GM18508 (cell line): ENCODE measurements around the gene CDKN2A.

Source experiments
- ATAC-seq: cut with Tn5 transposase; IDR thresholded peaks from one replicate; pipeline ENCODE4 v1.9.1; 2021; ENCODE audit warnings: moderate number of reproducible peaks; ENCODE audit not compliant: insufficient read depth, unreplicated experiment

The CDKN2A gene

GRCh38 chr9:22008384-22008716, 14.2 kb upstream of the CDKN2A start:
- ATAC-seq: no peak

GRCh38 chr9:22005702-22006606, 11.8 kb upstream of the CDKN2A start:
- no peak for ATAC-seq

GRCh38 chr9:22005021-22005701, 11.0 kb upstream of the CDKN2A start:
- no peak for ATAC-seq

GRCh38 chr9:22002038-22002437, 7.8 kb upstream of the CDKN2A start:
- ATAC-seq: no peak

- no peak for ATAC-seq
Measured at GRCh38 chr9:21998026-21998425, 3.8 kb upstream of the CDKN2A start.

GRCh38 chr9:21997480-21997879, 3.3 kb upstream of the CDKN2A start:
- no peak for ATAC-seq

- no peak for ATAC-seq
Measured at GRCh38 chr9:21996858-21997257, 2.7 kb upstream of the CDKN2A start.

- no peak for ATAC-seq
Measured at GRCh38 chr9:21996438-21996837, 2.2 kb upstream of the CDKN2A start.

GRCh38 chr9:21995666-21996398, 1.6 kb upstream of the CDKN2A start:
- no peak for ATAC-seq

GRCh38 chr9:21995006-21995665, 944 bp upstream of the CDKN2A start:
- ATAC-seq: peak; percentile 65

GRCh38 chr9:21994556-21995005, 389 bp upstream of the CDKN2A start, which contains the start of gene CDKN2B-AS1:
Gene CDKN2B-AS1 (plus strand): TSS chr9:21994791.
- ATAC-seq: peak; percentile 19

GRCh38 chr9:21993007-21993406, 1.2 kb downstream of the CDKN2A start:
- ATAC-seq: no peak

- no peak for ATAC-seq
Measured at GRCh38 chr9:21991072-21991959, 2.9 kb downstream of the CDKN2A start.

- no peak for ATAC-seq
Measured at GRCh38 chr9:21989440-21990189, 4.6 kb downstream of the CDKN2A start.

GRCh38 chr9:21988056-21988990, 5.9 kb downstream of the CDKN2A start:
- no peak for ATAC-seq

- no peak for ATAC-seq
Measured at GRCh38 chr9:21985964-21986667, 8.1 kb downstream of the CDKN2A start.

GRCh38 chr9:21984101-21984500, 10.1 kb downstream of the CDKN2A start:
- ATAC-seq: no peak
